HG03460 (cell line): ENCODE data around the gene MIDN.

Experiments used
- ATAC-seq: cut with Tn5 transposase; IDR thresholded peaks from one replicate; pipeline ENCODE4 v1.9.1; 2021; ENCODE audit not compliant: unreplicated experiment

Gene MIDN

GRCh38 chr19:1280636-1281568, 32.5 kb downstream of the MIDN start:
- ATAC-seq: no peak

- ATAC-seq: no peak
Observed at GRCh38 chr19:1281569-1282287, 33.3 kb downstream of the MIDN start.

GRCh38 chr19:1282588-1283206, 34.3 kb downstream of the MIDN start:
- ATAC-seq: no peak

GRCh38 chr19:1283207-1283916, 35.0 kb downstream of the MIDN start:
- no peak for ATAC-seq

- ATAC-seq: no peak
Observed at GRCh38 chr19:1283917-1284292, 35.5 kb downstream of the MIDN start.

- ATAC-seq: no peak
Observed at GRCh38 chr19:1284293-1284978, 36.1 kb downstream of the MIDN start.

- ATAC-seq: no peak
Observed at GRCh38 chr19:1284979-1285736, 36.8 kb downstream of the MIDN start.

- no peak for ATAC-seq
Observed at GRCh38 chr19:1285737-1286360, 37.5 kb downstream of the MIDN start, which contains the start of gene EFNA2. Gene EFNA2 (plus strand): TSS chr19:1285873. CDS start chr19:1286169, 296 bp downstream.

GRCh38 chr19:1286487-1287353, 38.3 kb downstream of the MIDN start:
- ATAC-seq: no peak

GRCh38 chr19:1287354-1288225, 39.2 kb downstream of the MIDN start:
- no peak for ATAC-seq

- no peak for ATAC-seq
Observed at GRCh38 chr19:1288226-1288612, 39.8 kb downstream of the MIDN start.

- no peak for ATAC-seq
Observed at GRCh38 chr19:1288833-1289685, 40.7 kb downstream of the MIDN start.

GRCh38 chr19:1289686-1290025, 41.3 kb downstream of the MIDN start:
- no peak for ATAC-seq

GRCh38 chr19:1290196-1290702, 41.9 kb downstream of the MIDN start:
- ATAC-seq: no peak

- ATAC-seq: no peak
Observed at GRCh38 chr19:1290703-1291651, 42.6 kb downstream of the MIDN start.
